Measurements from ENCODE around the gene SCAF8.
A peak's percentile ranks its signal among the peaks of the same experiment; 100 is the strongest.
"Not testable (repeated sequence)": the region's sequence is repeated elsewhere in the genome, so short reads cannot be mapped to it uniquely, and the experiment has no call there.

SCAF8 gene

GRCh38 chr6:154785075-154785474 lies 51.9 kb downstream of the SCAF8 start:
- DNase-seq (ENCODE audit: low spot score): no peak

DNA sequence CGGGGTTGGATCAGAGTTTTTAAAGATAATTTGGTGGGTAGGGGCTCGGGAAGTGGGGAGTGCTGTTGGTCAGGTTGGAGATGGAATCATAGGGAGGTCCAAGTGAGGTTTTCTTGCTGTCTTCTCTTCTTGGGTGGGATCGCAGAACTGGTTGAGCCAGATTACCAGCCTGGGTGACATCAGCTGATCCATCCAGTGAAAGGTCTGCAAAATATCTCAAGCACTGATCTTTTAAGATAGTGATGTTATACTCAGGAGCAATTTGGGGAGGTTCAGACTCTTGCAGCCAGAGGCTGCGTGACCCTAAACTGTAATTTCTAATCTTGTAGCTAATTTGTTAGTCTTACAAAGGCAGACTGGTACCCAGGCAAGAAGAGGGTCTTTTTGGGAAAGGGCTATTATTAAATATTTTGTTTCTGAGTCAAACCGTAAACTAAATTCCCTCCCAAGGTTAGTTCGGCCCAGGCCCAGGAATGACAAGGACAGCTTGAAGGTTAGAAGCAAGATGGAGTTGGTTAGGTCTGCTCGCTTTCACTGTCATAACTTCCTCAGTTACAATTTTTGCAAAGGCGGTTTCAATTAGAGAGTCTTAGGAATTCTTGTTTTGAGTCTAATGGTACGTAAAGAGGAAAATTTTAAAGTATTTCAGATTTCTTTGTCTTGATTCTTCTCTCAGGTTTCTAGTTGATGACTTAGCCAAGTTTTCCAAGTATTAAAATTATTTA lies 53.1 kb downstream of the SCAF8 start:
- DNase-seq (ENCODE audit: low spot score): no peak

- DNase-seq (ENCODE audit: low spot score): no peak
These were observed 58.5 kb downstream of the SCAF8 start for GRCh38 chr6:154791556-154792317.

- DNase-seq (ENCODE audit: low spot score): no peak
These were observed 59.1 kb downstream of the SCAF8 start for GRCh38 chr6:154792325-154792724.

DNA sequence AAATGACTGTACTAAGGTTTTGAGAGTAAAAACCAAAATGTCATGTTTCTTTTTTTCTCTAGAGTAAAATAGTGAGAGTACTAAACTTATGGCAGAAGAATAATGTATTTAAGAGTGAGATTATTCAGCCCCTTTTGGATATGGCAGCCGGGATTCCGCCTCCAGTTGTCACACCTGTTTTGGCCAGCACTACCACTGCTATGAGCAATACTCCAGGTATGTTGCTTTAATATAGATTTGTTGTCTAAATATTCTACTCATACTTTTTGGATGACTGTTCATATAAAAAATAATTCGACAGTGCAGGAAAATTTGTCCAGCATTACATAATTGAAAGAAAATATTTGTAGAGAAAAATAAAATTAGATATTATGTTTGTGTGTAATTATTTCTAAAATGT lies 59.5 kb downstream of the SCAF8 start:
- no peak for DNase-seq (ENCODE audit: low spot score)

- no peak for DNase-seq (ENCODE audit: low spot score)
These were observed 63.3 kb downstream of the SCAF8 start for GRCh38 chr6:154796484-154796883.

DNA sequence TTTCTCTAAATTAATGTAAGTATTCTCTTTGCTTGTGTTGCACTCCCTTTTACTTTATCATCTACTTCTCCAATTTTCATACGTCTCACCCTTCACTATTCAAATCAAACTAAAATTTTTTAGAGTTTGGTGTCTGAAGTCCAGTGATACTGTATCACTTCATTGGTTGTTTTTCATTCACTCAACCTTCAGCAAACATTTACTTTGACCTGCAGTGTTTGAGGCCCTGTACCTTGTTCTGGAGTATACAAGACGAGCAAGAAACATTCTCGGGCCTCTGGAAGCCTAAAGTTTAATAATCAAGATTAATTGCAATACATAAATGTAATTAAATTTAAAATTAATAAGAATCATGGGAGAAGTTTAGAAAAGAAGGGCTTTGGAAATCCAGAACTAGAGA lies 64.6 kb downstream of the SCAF8 start:
- DNase-seq (ENCODE audit: low spot score): no peak

DNA sequence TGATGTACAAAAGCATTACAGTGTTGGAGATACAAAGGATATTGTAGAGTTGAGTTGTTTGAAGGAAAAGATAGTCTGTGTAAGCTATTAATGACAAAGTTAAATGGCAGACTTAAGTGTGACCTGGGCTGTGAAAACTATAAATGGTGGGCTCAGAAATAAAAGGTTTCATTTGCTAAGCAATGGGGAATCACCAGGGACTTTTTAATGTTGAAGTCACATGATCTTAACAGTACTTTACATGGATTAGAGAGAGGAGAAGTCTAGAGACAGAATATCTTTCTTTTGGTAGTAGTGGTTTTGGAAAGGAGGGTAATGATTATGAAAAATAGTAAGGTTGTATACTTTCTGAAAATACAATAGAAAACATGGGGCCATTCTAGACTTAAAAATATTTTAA lies 67.1 kb downstream of the SCAF8 start:
- DNase-seq (ENCODE audit: low spot score): no peak

- DNase-seq (ENCODE audit: low spot score): peak; percentile 20
These were observed 72.2 kb downstream of the SCAF8 start for GRCh38 chr6:154805288-154805911.

- DNase-seq (ENCODE audit: low spot score): no peak
These were observed 73.6 kb downstream of the SCAF8 start for GRCh38 chr6:154806804-154807203.

DNA sequence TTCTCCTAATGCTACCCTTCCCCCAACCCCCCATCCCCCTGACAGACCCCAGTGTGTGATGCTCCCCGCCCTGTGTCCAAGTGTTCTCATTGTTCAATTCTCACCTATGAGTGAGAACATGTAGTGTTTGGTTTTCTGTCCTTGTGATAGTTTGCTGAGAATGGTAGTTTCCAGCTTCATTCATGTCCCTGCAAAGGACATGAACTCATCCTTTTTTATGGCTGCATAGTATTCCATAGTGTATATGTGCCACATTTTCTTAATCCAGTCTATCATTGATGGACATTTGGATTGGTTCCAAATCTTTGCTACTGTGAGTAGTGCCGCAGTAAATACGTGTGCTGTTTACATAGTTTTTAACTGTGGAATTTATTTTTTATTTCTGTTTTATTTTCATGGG lies 78.4 kb downstream of the SCAF8 start:
- not testable (repeated sequence) for DNase-seq (ENCODE audit: low spot score)

DNA sequence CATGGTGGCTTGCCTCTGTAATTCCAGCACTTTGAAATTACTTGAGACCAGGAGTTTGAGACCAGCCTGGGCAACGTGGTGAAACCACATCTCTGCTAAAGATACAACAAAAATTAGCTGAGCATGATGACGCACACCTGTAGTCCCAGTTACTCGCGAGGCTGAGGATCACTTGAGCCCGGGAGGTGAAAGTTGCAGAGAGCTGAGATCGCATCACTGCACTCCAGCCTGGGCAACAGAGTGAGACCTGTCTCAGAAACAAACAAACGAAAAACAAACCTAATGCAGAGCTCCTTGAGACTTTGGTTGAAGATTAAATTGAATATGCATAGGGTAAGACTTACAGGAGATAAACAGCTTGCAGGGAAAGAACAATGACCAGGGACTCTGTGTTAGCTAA lies 80.8 kb downstream of the SCAF8 start:
- DNase-seq (ENCODE audit: low spot score): no peak

- no peak for DNase-seq (ENCODE audit: low spot score)
These were observed 83.0 kb downstream of the SCAF8 start for GRCh38 chr6:154815938-154816820.

GRCh38 chr6:154821099-154821498 lies 87.9 kb downstream of the SCAF8 start:
- no peak for DNase-seq (ENCODE audit: low spot score)

DNA sequence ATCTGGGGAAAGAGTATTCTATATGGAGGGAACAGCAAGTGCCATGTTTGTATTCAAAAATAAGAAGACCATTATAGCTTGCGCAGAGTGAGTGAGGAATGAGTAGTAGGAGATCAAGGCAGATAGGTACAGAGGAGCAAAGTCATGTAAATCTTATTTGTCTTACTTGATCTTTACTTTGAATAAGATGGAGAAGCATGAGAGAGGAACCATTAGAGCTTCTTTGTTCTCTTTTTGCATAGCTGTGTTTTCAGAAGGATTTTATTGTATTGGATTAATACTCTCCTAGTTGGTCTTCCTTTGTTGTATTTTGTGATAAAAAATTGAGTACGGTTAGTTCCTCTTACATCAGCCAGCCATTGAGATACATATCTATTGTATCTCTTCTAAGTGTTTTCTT lies 88.4 kb downstream of the SCAF8 start:
- no peak for DNase-seq (ENCODE audit: low spot score)

- no peak for DNase-seq (ENCODE audit: low spot score)
These were observed 89.8 kb downstream of the SCAF8 start for GRCh38 chr6:154822947-154823558.

DNA sequence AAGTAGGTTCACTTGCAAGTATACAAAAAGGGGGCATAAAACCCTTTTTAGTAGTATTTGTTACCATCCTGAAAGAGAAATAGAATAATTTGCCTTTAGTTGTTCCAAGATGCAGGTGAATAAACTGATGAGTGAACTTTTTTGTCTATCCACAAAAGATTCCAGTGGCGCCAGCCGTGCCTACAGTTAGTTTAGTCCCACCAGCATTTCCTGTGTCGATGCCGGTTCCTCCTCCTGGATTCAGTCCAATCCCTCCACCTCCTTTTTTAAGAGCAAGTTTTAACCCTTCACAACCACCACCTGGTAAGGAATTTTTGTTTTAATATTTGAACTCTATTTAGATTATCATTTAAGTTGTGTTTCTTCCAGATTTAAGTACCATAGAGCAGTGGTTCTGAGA lies 90.9 kb downstream of the SCAF8 start:
- DNase-seq (ENCODE audit: low spot score): no peak

GRCh38 chr6:154829970-154830369 lies 96.8 kb downstream of the SCAF8 start:
- DNase-seq (ENCODE audit: low spot score): no peak

DNA sequence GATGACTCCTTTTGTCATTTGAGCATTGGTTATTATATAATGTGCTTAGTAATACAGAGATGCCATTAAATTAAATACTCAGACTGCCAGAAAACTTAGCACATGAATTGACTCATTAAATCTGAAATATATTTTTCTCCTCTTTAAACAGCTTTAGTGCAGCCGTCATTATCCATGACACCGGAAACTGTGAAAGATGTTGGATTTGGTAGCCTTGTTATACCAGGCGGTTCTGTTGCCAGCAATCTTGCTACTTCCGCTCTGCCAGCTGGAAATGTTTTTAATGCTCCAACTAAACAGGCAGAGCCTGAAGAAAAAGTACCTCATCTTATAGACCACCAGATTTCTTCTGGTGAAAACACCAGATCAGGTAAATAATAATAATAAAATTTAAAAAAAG lies 97.6 kb downstream of the SCAF8 start:
- no peak for DNase-seq (ENCODE audit: low spot score)

DNA sequence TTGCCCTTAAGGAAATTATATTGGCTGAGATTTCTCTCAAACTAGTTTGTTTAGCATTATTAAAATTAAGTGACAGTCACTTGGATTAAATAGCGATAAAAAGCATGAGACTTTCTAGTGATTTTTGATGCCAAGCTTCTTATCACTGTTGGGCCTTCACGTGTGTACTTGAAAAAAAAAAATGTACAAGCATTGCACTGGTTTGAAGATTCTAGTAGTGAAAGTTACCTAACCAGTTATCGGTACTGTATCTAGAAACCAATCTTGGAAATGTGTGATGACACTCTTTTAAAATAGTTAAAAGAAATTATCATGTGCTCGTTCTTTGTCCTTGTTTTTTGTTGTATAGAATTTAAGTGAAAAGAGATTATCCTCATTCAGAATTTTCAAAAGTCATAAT lies 102.1 kb downstream of the SCAF8 start:
- DNase-seq (ENCODE audit: low spot score): no peak

DNA sequence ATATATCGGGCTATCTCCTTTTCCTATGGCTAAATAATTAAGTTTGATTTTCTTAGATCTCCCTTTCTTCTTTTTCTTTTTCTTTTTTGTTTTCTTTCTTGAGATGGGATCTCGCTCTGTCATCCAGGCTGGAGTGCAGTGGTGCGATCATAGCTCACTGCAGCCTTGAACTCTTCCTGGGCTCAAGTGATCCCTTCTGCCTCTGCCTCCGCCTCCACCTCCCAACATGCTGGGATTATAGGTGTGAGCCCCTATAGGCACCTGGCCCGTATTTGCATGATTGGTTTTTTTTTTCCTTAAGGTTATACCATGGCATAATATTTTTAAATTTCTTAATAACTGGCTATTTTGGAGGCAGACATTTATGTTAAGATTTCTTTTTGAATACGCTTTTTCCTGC lies 106.3 kb downstream of the SCAF8 start:
- DNase-seq (ENCODE audit: low spot score): no peak

GRCh38 chr6:154840363-154840762 lies 107.1 kb downstream of the SCAF8 start:
- DNase-seq (ENCODE audit: low spot score): no peak

Data from activated CD4-positive, alpha-beta T cell treated with anti-CD3 and anti-CD28 coated beads, Interleukin-2, Interleukin-4, amounts not matched to agents 100 ng/mL and 50 ng/mL, durations not matched to agents 16 hours and 8 hours (primary cell).